ENCODE measurements around the gene PADI2. TPM values are rescaled to one million over a fixed set of nuclear protein-coding genes. Genes with fewer than 3 reads are reported as not detected.

PADI2 gene
- total and polyA plus RNA-seq, 2 of the 8 experiments (the other 6 are each of a cell fraction or from before 2014, with no cell fraction given): 1.6 to 7.5 TPM

- ChIA-PET POLR2A (ENCODE audit: partially characterized antibody) (no interaction called here), CTCF (ENCODE audit: partially characterized antibody) (interaction anchor here (1.1 kb wide), 1 partner anchor 241 kb away, joined by 5 read pairs; no protein-coding TSS in a partner anchor)
- H3K36me3 ChIP-seq (ENCODE audit: control insufficient read depth in 2 of 4, insufficient read depth in 4 of 4, low read length in 3 of 4): no peaks in the 10 kb centered on the region
- H3K27me3 ChIP-seq (replicated peaks in 1 of 4; ENCODE audit: control insufficient read depth in 3 of 4, extremely low read depth in 1 of 4, insufficient read depth in 3 of 4, low read length in 3 of 4): no peaks in the 10 kb centered on the region; a peak in 1 of 7 replicates
- H2BK15ac ChIP-seq (ENCODE audit: low read length): no peak overlapping the region
- H3K56ac ChIP-seq (replicated peaks; ENCODE audit: insufficient read length, low read depth, low read length): no peak overlapping the region
- H3K4me2 ChIP-seq (ENCODE audit: insufficient read depth in 1 of 2, low read depth in 2 of 2, low read length in 2 of 2): no peak overlapping the region
- H4K91ac ChIP-seq (replicated peaks; ENCODE audit: insufficient read length, low read length): no peak overlapping the region
- H3K9me3 ChIP-seq (ENCODE audit: insufficient read depth in 2 of 2, low read depth in 1 of 2, low read length in 1 of 2): no peaks in the 10 kb centered on the region
- H4K5ac ChIP-seq (ENCODE audit: insufficient read length, low read depth, low read length): no peak overlapping the region
- H4K20me1 ChIP-seq (replicated peaks in 1 of 2; ENCODE audit: control insufficient read depth in 1 of 2, insufficient read depth in 2 of 2, low read length in 2 of 2): no peaks in the 10 kb centered on the region
- no peak overlapping the region for H2BK5ac ChIP-seq (ENCODE audit: low read depth, low read length)
- no peak overlapping the region for H3K18ac ChIP-seq (ENCODE audit: extremely low read depth, low read length)
- H3K79me2 ChIP-seq (ENCODE audit: control insufficient read depth in 1 of 2, insufficient read depth in 2 of 2, low read length in 2 of 2): no peaks in the 10 kb centered on the region
- H2AFZ ChIP-seq (ENCODE audit: low read length): no peak overlapping the region
- 0 out of 2 replicates have a peak overlapping the region, but pooled peaks have one; percentile 21 for H2BK12ac ChIP-seq (ENCODE audit: low read depth, low read length)
- H4K8ac ChIP-seq (ENCODE audit: extremely low read depth, insufficient read depth, low read length): no peak overlapping the region
- WGBS, 2 experiments (ENCODE audit: extremely low coverage in 1 of 2, insufficient coverage in 1 of 2, insufficient read length in 1 of 2, insufficient replicate concordance in 2 of 2, low coverage in 1 of 2, low lambda C conversion rate in 2 of 2, missing lambda C conversion rate in 1 of 2): 38% methylated on average over 1 of the region's 1 CpG; no CpG with 5 or more reads in 1 of the 2 experiments
- no peak overlapping the region for H3K14ac ChIP-seq (ENCODE audit: insufficient read length)
- H3K23ac ChIP-seq (ENCODE audit: insufficient read length): no peak overlapping the region
- no peak overlapping the region for H3K4ac ChIP-seq (replicated peaks; ENCODE audit: insufficient read length, low read depth, low read length)
- FAIRE-seq (no peak), DNase-seq (ENCODE audit: low read depth in 1 of 2, low spot score in 2 of 2) (no peak)
- H3K4me3 ChIP-seq (ENCODE audit: extremely low read depth in 1 of 4, insufficient read depth in 2 of 4, low read depth in 3 of 4, low read length in 4 of 4): no peak overlapping the region
- no peaks in the 10 kb centered on the region for H3K23me2 ChIP-seq (ENCODE audit: low read depth, low read length)
- H3K4me1 ChIP-seq (replicated peaks in 1 of 4; ENCODE audit: control insufficient read depth in 3 of 4, insufficient read depth in 4 of 4, low read length in 3 of 4): 0 out of 7 replicates have a peak, but pooled peaks cover 0 to 2% (median under 1%) of the 10 kb centered on the region in 4 experiments
- TF ChIP-seq SP2 (IDR thresholded peaks at IDR 0.05; ENCODE audit: low read length) (no peak), PHF8 (conservative IDR thresholded peaks at IDR 0.05; ENCODE audit: low read depth, low read length) (no peak), CTCF (IDR thresholded peaks at IDR 0.05; ENCODE audit: control extremely low read depth in 1 of 3, insufficient read depth in 1 of 3, low read depth in 1 of 3, low read length in 3 of 3) (no peak), YY1 (IDR thresholded peaks at IDR 0.05; ENCODE audit: low read depth, low read length) (no peak), CHD2 (IDR thresholded peaks at IDR 0.05; ENCODE audit: low read length) (no peak), EGR1 (IDR thresholded peaks at IDR 0.05; ENCODE audit: borderline replicate concordance, low read depth, low read length) (no peak)
- no peak overlapping the region for H2AK5ac ChIP-seq (ENCODE audit: low read depth, low read length)
- no peak overlapping the region for H2BK20ac ChIP-seq (ENCODE audit: low read length)
- no peak overlapping the region for H3K27ac ChIP-seq (ENCODE audit: low read depth, low read length)
- no peak overlapping the region for H2BK120ac ChIP-seq (replicated peaks; ENCODE audit: low read depth, low read length)
- H3K79me1 ChIP-seq (ENCODE audit: low read depth, low read length): no peaks in the 10 kb centered on the region
- no peak overlapping the region for H3K9ac ChIP-seq (replicated peaks in 1 of 4; ENCODE audit: extremely low read depth in 1 of 4, low read depth in 3 of 4, low read length in 3 of 4)
These were observed 22.7 kb downstream of the PADI2 start for GRCh38 chr1:17096584-17096983.
